Measurements from ENCODE around the gene CCDC40.
A peak's percentile ranks its signal among the peaks of the same experiment; 100 is the strongest.

The CCDC40 gene

DNA sequence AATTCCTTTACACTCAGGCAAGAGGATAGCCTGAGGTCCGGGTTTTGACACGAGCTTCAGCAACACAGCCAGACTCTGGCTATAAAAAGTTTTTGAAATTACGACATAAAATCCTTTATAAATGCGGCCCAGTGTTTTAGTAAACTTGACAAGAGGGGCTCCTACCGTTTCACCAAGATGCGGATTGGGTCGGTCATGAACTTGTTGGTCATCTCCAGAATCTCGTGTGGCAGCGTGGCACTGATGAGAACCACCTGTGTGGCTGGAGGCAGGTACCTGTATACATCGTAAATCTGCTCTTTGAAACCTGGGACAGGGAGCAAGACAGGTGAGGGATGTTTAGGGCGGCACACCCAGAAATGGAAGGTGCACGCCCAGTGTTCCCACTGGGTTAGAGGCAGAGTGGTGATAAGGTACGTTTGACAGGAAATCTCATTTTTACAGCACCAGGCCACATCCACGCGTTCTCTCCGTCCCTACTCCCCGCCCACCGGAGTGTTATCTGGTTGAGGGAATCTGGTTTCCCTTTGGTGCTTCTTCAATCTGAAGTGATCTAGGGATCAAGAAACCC is 102.5 kb downstream of the CCDC40 start:
- Histone ChIP-seq H3K4me3 (replicated peaks; ENCODE audit: low read depth, low read length) (no peak overlapping the region), H3K36me3 (ENCODE audit: control insufficient read depth, insufficient read depth, low read length) (peaks cover 28% of the 10 kb centered on the region), H3K27me3 (replicated peaks; ENCODE audit: control insufficient read depth, insufficient read depth, low read length) (no peaks in the 10 kb centered on the region)
- no peak for DNase-seq (ENCODE audit: extremely low read depth, insufficient read length)
- TF ChIP-seq, protein P1, sequence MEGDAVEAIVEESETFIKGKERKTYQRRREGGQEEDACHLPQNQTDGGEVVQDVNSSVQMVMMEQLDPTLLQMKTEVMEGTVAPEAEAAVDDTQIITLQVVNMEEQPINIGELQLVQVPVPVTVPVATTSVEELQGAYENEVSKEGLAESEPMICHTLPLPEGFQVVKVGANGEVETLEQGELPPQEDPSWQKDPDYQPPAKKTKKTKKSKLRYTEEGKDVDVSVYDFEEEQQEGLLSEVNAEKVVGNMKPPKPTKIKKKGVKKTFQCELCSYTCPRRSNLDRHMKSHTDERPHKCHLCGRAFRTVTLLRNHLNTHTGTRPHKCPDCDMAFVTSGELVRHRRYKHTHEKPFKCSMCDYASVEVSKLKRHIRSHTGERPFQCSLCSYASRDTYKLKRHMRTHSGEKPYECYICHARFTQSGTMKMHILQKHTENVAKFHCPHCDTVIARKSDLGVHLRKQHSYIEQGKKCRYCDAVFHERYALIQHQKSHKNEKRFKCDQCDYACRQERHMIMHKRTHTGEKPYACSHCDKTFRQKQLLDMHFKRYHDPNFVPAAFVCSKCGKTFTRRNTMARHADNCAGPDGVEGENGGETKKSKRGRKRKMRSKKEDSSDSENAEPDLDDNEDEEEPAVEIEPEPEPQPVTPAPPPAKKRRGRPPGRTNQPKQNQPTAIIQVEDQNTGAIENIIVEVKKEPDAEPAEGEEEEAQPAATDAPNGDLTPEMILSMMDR (IDR thresholded peaks at IDR 0.05; ENCODE audit: insufficient read depth, low read length, poor library complexity, severe bottlenecking), result no peak

DNA sequence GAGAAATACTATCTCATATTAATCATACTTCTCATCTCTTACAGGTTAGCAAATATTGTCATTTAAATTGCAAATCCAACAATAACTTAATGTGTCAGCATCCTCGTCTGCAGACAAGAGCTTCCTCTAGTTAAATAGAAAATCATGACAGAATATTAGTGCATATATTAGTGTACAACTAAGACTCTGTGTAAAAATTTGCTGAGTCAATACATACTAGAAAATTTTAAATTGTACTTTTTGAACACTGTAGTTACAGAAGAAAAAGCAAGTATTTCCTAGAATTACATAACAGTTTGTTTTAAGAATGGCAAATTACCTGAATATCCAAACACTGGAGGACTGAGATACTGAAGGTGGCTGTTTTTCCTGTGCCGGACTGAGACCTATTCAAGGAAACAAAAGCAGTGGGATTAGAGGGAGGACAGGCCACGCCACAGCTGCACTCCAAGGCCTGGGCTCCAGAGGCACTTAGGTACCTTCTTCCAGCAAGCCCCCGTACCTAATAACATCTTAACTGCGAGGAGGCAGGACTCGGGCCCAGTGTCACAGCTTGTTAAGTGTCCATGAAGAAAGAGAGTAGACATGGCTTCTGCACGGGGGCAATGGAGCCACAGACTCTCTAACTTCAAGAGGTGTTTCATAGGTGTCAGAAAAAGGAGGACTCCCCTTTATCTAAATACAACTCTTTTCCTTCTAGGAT is 105.2 kb downstream of the CCDC40 start:
- DNase-seq (ENCODE audit: extremely low read depth, insufficient read length), result no peak
- TF ChIP-seq, protein P1 (IDR thresholded peaks at IDR 0.05; ENCODE audit: insufficient read depth, low read length, poor library complexity, severe bottlenecking), result no peak
- H3K4me3 ChIP-seq (replicated peaks; ENCODE audit: low read depth, low read length), result no peak overlapping the region
- no peaks in the 10 kb centered on the region for H3K27me3 ChIP-seq (replicated peaks; ENCODE audit: control insufficient read depth, insufficient read depth, low read length)
- peaks cover 24% of the 10 kb centered on the region for H3K36me3 ChIP-seq (ENCODE audit: control insufficient read depth, insufficient read depth, low read length)

DNA sequence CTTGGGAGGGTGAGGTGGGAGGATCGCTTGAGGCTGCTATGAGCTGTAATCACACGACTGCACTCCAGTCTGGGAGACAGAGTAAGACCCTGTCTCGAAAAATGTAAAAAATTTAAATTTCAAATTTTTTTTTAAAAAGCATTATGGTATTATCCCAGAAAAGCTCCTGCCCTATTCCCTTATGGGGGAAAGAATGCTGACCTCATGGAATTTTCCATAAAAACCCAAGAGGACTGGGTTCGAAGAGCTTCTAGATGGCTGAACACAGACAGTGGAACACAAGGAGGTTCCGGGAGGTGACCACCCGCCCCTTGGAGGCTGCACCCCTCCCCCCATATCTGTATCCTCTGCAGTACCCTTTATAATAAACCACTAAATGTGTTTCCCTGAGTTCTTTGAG is 106.5 kb downstream of the CCDC40 start:
- Histone ChIP-seq H3K36me3 (ENCODE audit: control insufficient read depth, insufficient read depth, low read length) (peaks cover 20% of the 10 kb centered on the region), H3K4me3 (replicated peaks; ENCODE audit: low read depth, low read length) (no peak overlapping the region), H3K27me3 (replicated peaks; ENCODE audit: control insufficient read depth, insufficient read depth, low read length) (no peaks in the 10 kb centered on the region)
- no peak for DNase-seq (ENCODE audit: extremely low read depth, insufficient read length)
- TF ChIP-seq, protein P1 (IDR thresholded peaks at IDR 0.05; ENCODE audit: insufficient read depth, low read length, poor library complexity, severe bottlenecking), result no peak

DNA sequence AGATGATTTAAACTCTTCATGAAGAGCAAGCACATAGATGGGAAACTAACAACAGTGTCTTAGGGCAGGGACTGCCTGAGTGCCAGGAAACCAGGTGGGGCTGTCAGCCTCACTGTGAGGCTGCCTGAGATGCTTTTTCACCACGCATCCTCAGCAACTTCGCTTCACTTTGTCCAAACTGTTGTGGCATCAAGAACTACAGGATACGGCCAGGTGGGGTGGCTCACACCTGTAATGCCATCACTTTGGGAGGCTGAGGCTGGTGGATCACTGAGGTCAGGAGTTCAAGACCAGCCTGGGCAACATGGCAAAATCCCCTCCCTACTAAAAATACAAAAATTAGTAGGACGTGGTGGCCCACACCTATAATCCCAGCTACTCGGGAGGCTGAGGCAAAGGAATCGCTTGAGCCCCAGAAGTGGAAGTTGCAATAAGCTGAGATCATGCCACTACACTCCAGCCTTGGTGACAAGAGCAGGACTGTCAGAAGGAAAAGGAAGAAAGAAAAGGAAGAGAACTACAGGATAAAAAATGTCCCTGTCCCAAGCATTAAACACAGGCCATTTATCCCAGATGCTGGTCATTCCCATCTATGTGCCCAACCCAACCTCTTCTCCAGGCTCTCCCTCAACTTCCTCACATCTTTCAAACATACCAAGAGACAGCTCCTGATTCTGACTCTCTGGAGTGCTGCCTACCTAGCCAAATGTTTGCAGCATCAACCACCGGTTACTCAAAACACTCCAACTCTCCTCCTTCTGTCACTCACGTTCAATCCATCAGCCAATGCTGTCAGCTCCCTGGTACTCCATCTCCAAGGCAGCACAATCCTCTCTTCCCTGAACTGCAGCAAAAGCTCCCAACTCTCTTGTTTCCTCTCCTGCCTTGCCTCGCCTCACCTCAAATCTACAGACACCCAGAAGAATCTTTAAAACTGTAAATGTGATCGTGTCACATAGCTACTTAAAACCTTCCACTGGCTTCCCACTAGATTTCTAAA is 108.9 kb downstream of the CCDC40 start:
- DNase-seq (ENCODE audit: extremely low read depth, insufficient read length), result no peak
- Histone ChIP-seq H3K36me3 (ENCODE audit: control insufficient read depth, insufficient read depth, low read length) (peaks cover 10% of the 10 kb centered on the region), H3K27me3 (replicated peaks; ENCODE audit: control insufficient read depth, insufficient read depth, low read length) (no peaks in the 10 kb centered on the region), H3K4me3 (replicated peaks; ENCODE audit: low read depth, low read length) (peak overlapping the region; percentile 95)
- TF ChIP-seq, protein P1 (IDR thresholded peaks at IDR 0.05; ENCODE audit: insufficient read depth, low read length, poor library complexity, severe bottlenecking), result no peak

DNA sequence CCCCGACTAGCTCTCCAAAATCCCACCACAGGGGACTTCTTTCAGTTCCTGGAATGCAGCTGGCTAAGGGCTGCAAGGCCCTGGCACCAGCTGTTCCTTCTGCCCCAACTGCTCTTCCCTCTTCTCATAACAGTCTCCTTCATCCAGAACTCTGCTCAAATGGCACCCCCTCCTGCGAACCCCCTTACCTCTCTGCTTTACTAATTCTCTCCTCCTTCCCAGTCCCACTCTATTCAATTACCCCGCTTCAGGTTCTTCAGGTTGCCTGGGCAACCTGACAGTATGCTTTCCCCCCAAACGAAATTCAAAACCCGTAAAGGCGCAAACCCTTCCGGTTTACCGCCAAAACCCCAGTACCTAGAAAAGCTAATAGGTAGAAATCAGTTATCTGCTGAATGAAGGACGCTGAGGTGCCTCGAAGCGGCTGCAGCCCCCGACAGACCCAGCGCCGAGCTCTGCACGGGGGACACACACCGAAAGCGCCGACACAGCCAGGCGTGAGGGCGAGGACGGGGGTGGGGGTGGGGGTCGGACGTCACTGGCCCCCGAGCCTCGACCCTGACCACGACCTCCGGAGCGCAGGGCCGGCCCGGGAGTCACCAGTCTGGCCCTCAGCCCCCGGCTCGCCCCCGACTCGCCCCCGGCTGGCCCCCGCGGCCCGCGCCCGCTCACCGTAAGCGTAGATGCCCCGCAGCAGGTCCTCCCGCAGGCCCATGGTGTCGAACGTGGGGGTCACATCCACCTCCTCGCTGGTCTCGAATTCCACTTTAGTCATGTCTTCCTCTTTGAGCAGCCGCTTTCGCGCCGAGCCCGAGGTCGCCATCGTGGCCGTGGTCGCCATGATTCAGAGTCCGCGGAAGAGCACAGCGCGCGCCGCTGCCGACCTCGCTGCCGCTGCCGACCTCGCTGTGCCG is 109.9 kb downstream of the CCDC40 start:
- TF ChIP-seq, protein P1 (IDR thresholded peaks at IDR 0.05; ENCODE audit: insufficient read depth, low read length, poor library complexity, severe bottlenecking), result no peak
- Histone ChIP-seq H3K27me3 (replicated peaks; ENCODE audit: control insufficient read depth, insufficient read depth, low read length) (no peaks in the 10 kb centered on the region), H3K36me3 (ENCODE audit: control insufficient read depth, insufficient read depth, low read length) (peaks cover 10% of the 10 kb centered on the region), H3K4me3 (replicated peaks; ENCODE audit: low read depth, low read length) (peak overlapping the region; percentile 95)
- no peak for DNase-seq (ENCODE audit: extremely low read depth, insufficient read length)

Measured in GM06990 (cell line).